Neural cell (in vitro differentiated cells): Measurements from ENCODE around the gene DOP1A.

ENCODE experiments used
- TAF1 ChIP-seq: IDR thresholded peaks from 2 replicates; pipeline ENCODE4 v1.6.1; 2012; ENCODE audit warnings: low read depth
- TF ChIP-seq, protein P1 (sequence below): fragments of 450-650 bp; IDR thresholded peaks from 2 replicates; pipeline ENCODE4 v1.5.1; 2014; ENCODE audit warnings: antibody characterized with exemption, mild to moderate bottlenecking, moderate library complexity; ENCODE audit not compliant: poor library complexity, severe bottlenecking

DNA sequence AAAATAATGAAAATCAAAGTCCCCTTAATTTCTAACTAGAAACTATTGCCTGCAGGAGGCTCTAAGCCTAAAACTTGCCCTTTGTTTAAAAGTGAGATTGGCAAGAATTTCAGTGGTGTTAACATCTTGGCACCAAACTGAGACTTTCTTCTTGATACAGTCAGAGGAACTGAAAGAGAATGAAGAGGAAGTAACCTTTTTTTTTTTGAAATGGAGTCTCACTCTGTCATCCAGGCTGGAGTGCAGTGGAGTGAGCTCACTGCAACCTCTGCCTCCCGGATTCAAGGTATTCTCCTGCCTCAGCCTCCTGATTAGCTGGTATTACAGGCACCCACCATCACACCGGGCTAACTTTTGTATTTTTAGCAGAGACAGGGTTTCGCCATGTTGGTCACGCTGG, 3.6 kb downstream of the DOP1A start:
- TF ChIP-seq, protein P1, sequence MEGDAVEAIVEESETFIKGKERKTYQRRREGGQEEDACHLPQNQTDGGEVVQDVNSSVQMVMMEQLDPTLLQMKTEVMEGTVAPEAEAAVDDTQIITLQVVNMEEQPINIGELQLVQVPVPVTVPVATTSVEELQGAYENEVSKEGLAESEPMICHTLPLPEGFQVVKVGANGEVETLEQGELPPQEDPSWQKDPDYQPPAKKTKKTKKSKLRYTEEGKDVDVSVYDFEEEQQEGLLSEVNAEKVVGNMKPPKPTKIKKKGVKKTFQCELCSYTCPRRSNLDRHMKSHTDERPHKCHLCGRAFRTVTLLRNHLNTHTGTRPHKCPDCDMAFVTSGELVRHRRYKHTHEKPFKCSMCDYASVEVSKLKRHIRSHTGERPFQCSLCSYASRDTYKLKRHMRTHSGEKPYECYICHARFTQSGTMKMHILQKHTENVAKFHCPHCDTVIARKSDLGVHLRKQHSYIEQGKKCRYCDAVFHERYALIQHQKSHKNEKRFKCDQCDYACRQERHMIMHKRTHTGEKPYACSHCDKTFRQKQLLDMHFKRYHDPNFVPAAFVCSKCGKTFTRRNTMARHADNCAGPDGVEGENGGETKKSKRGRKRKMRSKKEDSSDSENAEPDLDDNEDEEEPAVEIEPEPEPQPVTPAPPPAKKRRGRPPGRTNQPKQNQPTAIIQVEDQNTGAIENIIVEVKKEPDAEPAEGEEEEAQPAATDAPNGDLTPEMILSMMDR = no peak
- no peak for TF ChIP-seq TAF1
